CD14-positive monocyte (primary cell): ENCODE measurements around the gene UGCG. TPM values are rescaled to one million over a fixed set of nuclear protein-coding genes. Genes with fewer than 3 reads are reported as not detected.

Experiments used
- DNase-seq, 3 donors: peaks; one replicate each; pipeline ENCODE4 v3.0.0-alpha.2; 2011 to 2022
- H2AFZ ChIP-seq: 2 replicates; pipeline ENCODE4 v1.6.0; 2012; ENCODE audit warnings: mild to moderate bottlenecking, low read depth, low read length, inconsistent platforms; ENCODE audit not compliant: insufficient read depth, poor library complexity, severe bottlenecking
- H3K27ac ChIP-seq, 2 donors: 1 replicate in 1 of 2; 2 replicates in 1 of 2; pipeline ENCODE4 v1.5.1; 2012 to 2013; ENCODE audit warnings: low read length in 2 of 2, control low read depth in 1 of 2, inconsistent platforms in 1 of 2, low read depth in 1 of 2, mild to moderate bottlenecking in 1 of 2
- H3K27me3 ChIP-seq, 2 donors: one replicate each; pipeline versions ENCODE4 v1.6.0 to v1.6.1; 2011 to 2013; ENCODE audit warnings: low read length in 2 of 2; ENCODE audit not compliant: control insufficient read depth in 2 of 2, insufficient read depth in 2 of 2
- H3K36me3 ChIP-seq, 2 donors: replicated peaks in 1 of 2; 1 replicate in 1 of 2; 2 replicates in 1 of 2; pipeline versions ENCODE4 v1.5.1 to v1.6.1; 2012 to 2013; ENCODE audit warnings: low read length in 2 of 2, control low read depth in 1 of 2, inconsistent platforms in 1 of 2, mild to moderate bottlenecking in 1 of 2; ENCODE audit not compliant: insufficient read depth in 2 of 2, control insufficient read depth in 1 of 2
- H3K4me1 ChIP-seq, 2 donors: 1 replicate in 1 of 2; 2 replicates in 1 of 2; pipeline versions ENCODE4 v1.5.1 to v1.6.1; 2012 to 2013; ENCODE audit warnings: low read length in 2 of 2, control low read depth in 1 of 2, inconsistent platforms in 1 of 2, mild to moderate bottlenecking in 1 of 2, moderate library complexity in 1 of 2; ENCODE audit not compliant: insufficient read depth in 2 of 2, control insufficient read depth in 1 of 2
- H3K4me2 ChIP-seq: replicated peaks from 2 replicates; pipeline ENCODE3; 2012; ENCODE audit warnings: low read length, moderate library complexity, mild to moderate bottlenecking; ENCODE audit not compliant: poor library complexity, severe bottlenecking; ENCODE audit errors: extremely low read depth
- H3K4me3 ChIP-seq, 3 experiments: fragments of 200-600 bp in 1 of 3; sonication (generic) in 1 of 3; replicated peaks in 1 of 3; 1 replicate in 2 of 3; 2 replicates in 1 of 3; pipeline ENCODE4 v1.5.1; 2011 to 2013; ENCODE audit warnings: low read length in 3 of 3, mild to moderate bottlenecking in 3 of 3, control low read depth in 2 of 3, low read depth in 2 of 3, inconsistent platforms in 1 of 3, moderate library complexity in 1 of 3
- H3K79me2 ChIP-seq: 2 replicates; pipeline ENCODE4 v1.6.0; 2012; ENCODE audit warnings: mild to moderate bottlenecking, control low read depth, inconsistent platforms, low read length, moderate library complexity; ENCODE audit not compliant: insufficient read depth
- H3K9ac ChIP-seq: 2 replicates; pipeline ENCODE4 v1.6.0; 2017; ENCODE audit warnings: low read length, mild to moderate bottlenecking; ENCODE audit not compliant: insufficient read depth, poor library complexity, severe bottlenecking
- H3K9me3 ChIP-seq, 2 donors: replicated peaks in 1 of 2; 1 replicate in 1 of 2; 2 replicates in 1 of 2; pipeline versions ENCODE4 v1.5.1 to v1.6.1; 2012 to 2013; ENCODE audit warnings: low read length in 2 of 2, control low read depth in 1 of 2; ENCODE audit not compliant: control insufficient read depth in 1 of 2, insufficient read depth in 1 of 2
- H4K20me1 ChIP-seq: 2 replicates; pipeline ENCODE4 v1.6.0; 2012; ENCODE audit warnings: mild to moderate bottlenecking, low read length, control low read depth, moderate library complexity; ENCODE audit not compliant: insufficient read depth
- H3K27ac Mint-ChIP-seq, 7 donors: one replicate each; pipeline ENCODE4 v1.8.0; 2020; ENCODE audit warnings: mild to moderate bottlenecking in 7 of 7, mixed read lengths in 7 of 7, moderate library complexity in 6 of 7, inconsistent platforms in 2 of 7
- H3K27me3 Mint-ChIP-seq, 3 donors: one replicate each; pipeline ENCODE4 v1.8.0; 2021 to 2022; ENCODE audit warnings: low read depth in 3 of 3, mild to moderate bottlenecking in 3 of 3, mixed read lengths in 3 of 3, moderate library complexity in 3 of 3, inconsistent platforms in 1 of 3
- H3K36me3 Mint-ChIP-seq, 2 donors: one replicate each; pipeline ENCODE4 v1.8.0; 2020; ENCODE audit warnings: mixed read lengths in 2 of 2, inconsistent platforms in 1 of 2, mild to moderate bottlenecking in 1 of 2
- H3K4me1 Mint-ChIP-seq: one replicate; pipeline ENCODE4 v1.8.0; 2020; ENCODE audit warnings: mild to moderate bottlenecking, mixed read lengths
- H3K4me3 Mint-ChIP-seq, 2 donors: one replicate each; pipeline ENCODE4 v1.8.0; 2020; ENCODE audit warnings: mild to moderate bottlenecking in 2 of 2, mixed read lengths in 2 of 2, moderate library complexity in 1 of 2
- H3K9me3 Mint-ChIP-seq, 7 donors: one replicate each; pipeline ENCODE4 v1.8.0; 2020 to 2022; ENCODE audit warnings: mixed read lengths in 7 of 7, mild to moderate bottlenecking in 6 of 7, moderate library complexity in 6 of 7, inconsistent platforms in 2 of 7
- WGBS: methylation state at CpG from one replicate; pipeline ENCODE4 v1.1.5; 2013; ENCODE audit warnings: missing lambda C conversion rate; ENCODE audit not compliant: insufficient coverage; 5-methylcytosine and 5-hydroxymethylcytosine counted together
- intact Hi-C, 2 donors: fragments of 100-400 bp; cut with micrococcal nuclease; formaldehyde crosslinking; loops; one replicate each; pipeline versions ENCODE4 v1.15.0 to v1.15.1; 2023
- polyA plus RNA-seq, 3 donors: library from polyadenylated mRNA; depleted of rRNA in 1 of 3; unstranded in 2 of 3; stranded (reverse) in 1 of 3; fragments of 300-500 nt in 2 of 3; fragments of >200 nt in 1 of 3; fragmentation: Illumina TruSeq in 2 of 3; gene quantifications; 1 replicate in 2 of 3; 2 replicates in 1 of 3; pipeline ENCODE4 v1.2.3, GENCODE V29; 2012 to 2021
- TF ChIP-seq, protein P1 (sequence below): fragments of 200-600 bp; IDR thresholded peaks from one replicate; pipeline ENCODE4 v1.8.0; 2022; ENCODE audit warnings: antibody characterized with exemption, mild to moderate bottlenecking

The UGCG gene
- polyA plus RNA-seq, 3 donors: 2.7 to 7.9 (median 4.1) TPM

GRCh38 chr9:111937781-111938426 is 41.3 kb downstream of the UGCG start:
- Histone ChIP-seq H3K27me3 (no peaks in the 10 kb centered on the region), H3K79me2 (no peaks in the 10 kb centered on the region), H3K4me3 (peak overlapping the region in 2 of 3 experiments; percentile 27 to 43), H3K9me3 (no peaks in the 10 kb centered on the region), H4K20me1 (no peaks in the 10 kb centered on the region), H3K4me1 (peaks cover 18 to 22% of the 10 kb centered on the region in 2 donors), H3K27ac (peak overlapping the region; percentile 55 to 61), H2AFZ (peak overlapping the region; percentile 48), H3K4me2 (peak overlapping the region; percentile 55), H3K36me3 (peaks cover 20 to 21% of the 10 kb centered on the region in 2 donors), H3K9ac (no peak overlapping the region)
- H3K4me3 Mint-ChIP-seq: peak overlapping the region; percentile 61 to 88
- H3K36me3 Mint-ChIP-seq: peaks cover 32 to 34% of the 10 kb centered on the region in 2 donors
- peak; percentile 32 to 69 (median 46) for DNase-seq
- no peaks in the 10 kb centered on the region for H3K27me3 Mint-ChIP-seq
- peak overlapping the region; percentile 36 to 93 (median 87) for H3K27ac Mint-ChIP-seq
- TF ChIP-seq, protein P1, sequence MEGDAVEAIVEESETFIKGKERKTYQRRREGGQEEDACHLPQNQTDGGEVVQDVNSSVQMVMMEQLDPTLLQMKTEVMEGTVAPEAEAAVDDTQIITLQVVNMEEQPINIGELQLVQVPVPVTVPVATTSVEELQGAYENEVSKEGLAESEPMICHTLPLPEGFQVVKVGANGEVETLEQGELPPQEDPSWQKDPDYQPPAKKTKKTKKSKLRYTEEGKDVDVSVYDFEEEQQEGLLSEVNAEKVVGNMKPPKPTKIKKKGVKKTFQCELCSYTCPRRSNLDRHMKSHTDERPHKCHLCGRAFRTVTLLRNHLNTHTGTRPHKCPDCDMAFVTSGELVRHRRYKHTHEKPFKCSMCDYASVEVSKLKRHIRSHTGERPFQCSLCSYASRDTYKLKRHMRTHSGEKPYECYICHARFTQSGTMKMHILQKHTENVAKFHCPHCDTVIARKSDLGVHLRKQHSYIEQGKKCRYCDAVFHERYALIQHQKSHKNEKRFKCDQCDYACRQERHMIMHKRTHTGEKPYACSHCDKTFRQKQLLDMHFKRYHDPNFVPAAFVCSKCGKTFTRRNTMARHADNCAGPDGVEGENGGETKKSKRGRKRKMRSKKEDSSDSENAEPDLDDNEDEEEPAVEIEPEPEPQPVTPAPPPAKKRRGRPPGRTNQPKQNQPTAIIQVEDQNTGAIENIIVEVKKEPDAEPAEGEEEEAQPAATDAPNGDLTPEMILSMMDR: no peak
- H3K4me1 Mint-ChIP-seq: peaks cover 22% of the 10 kb centered on the region
- peaks cover 0 to 5% (median 1%) of the 10 kb centered on the region in 7 donors for H3K9me3 Mint-ChIP-seq
- intact Hi-C loops: loop anchor here in 1 of 2 donors (5.0 kb wide), 1 partner anchor 36 kb away; no protein-coding TSS in a partner anchor
- 12% methylated on average over 7 of the region's 12 CpGs for WGBS

GRCh38 chr9:111938427-111938800 is 41.8 kb downstream of the UGCG start:
- TF ChIP-seq, protein P1: no peak
- Mint-ChIP-seq H3K4me3 (peak overlapping the region; percentile 21 to 88), H3K27ac (peak overlapping the region in 5 of 7 donors; percentile 72 to 93 (median 88)), H3K4me1 (peaks cover 22% of the 10 kb centered on the region), H3K27me3 (no peaks in the 10 kb centered on the region), H3K36me3 (peaks cover 27 to 29% of the 10 kb centered on the region in 2 donors), H3K9me3 (peaks cover 0 to 5% (median 1%) of the 10 kb centered on the region in 7 donors)
- H2AFZ ChIP-seq: peak overlapping the region; percentile 48
- no peaks in the 10 kb centered on the region for H3K27me3 ChIP-seq
- no peaks in the 10 kb centered on the region for H4K20me1 ChIP-seq
- H3K9me3 ChIP-seq: no peaks in the 10 kb centered on the region
- H3K79me2 ChIP-seq: no peaks in the 10 kb centered on the region
- no peak overlapping the region for H3K9ac ChIP-seq
- H3K27ac ChIP-seq: peak overlapping the region; percentile 55 to 61
- WGBS: no CpG with 5 or more reads among the region's 4 CpGs
- no peak for DNase-seq
- peaks cover 15 to 18% of the 10 kb centered on the region in 2 donors for H3K36me3 ChIP-seq
- peaks cover 18 to 22% of the 10 kb centered on the region in 2 donors for H3K4me1 ChIP-seq
- peak overlapping the region in 1 of 3 experiments; percentile 43 for H3K4me3 ChIP-seq
- intact Hi-C loops: loop anchor here in 1 of 2 donors (5.0 kb wide), 1 partner anchor 36 kb away; no protein-coding TSS in a partner anchor
- peak overlapping the region; percentile 55 for H3K4me2 ChIP-seq
